Measurements from ENCODE around the gene SSNA1.

Gene SSNA1

DNA sequence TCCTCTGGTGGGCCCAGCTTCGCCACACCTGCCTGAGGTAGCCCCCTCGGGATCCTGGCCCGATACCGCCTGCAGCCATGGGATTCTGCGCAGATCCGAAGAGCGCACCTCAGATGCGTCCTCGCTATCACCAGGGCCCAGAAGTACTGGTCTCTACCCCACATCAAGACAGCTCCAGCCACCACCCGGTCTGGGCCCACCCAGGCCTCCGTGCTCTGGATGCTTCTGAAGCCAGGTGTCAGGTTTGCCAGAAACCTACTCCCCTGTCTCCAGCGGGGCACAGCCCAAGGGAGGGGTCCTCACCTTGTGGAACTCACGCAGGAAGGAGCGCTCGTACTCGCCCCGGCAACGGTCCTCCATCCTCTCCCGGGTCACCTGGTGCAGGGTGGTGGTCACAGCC is 2.6 kb upstream of the SSNA1 start:
- DNase-seq = no peak

DNA sequence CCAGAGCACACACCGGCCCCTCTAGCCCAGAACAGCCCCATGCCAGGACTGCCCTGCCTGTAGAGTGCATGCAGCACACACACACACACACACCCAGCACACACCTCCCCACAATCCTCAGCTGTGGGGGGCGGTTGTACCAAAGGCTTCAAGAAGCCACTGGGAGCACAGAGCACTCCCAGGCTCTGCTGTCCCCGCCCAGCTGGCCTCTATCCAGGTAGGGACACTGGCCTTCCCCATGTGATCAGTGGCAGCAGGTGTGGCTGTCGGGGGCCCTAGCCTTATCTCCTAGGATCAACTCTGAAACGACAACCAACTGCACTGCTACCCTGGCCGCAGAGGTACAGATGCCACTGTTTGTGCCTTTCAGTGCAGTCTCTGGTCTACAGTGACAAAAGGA is 2.1 kb upstream of the SSNA1 start:
- DNase-seq = no peak

GRCh38 chr9:137187386-137187785 is 1.1 kb upstream of the SSNA1 start:
- no peak for DNase-seq

GRCh38 chr9:137188086-137188489 is 388 bp upstream of the SSNA1 start:
- no peak for DNase-seq

- DNase-seq = no peak
Observed at GRCh38 chr9:137189297-137190295, 1.1 kb downstream of the SSNA1 start.

GRCh38 chr9:137190315-137190856 is 1.9 kb downstream of the SSNA1 start:
- DNase-seq = no peak

DNA sequence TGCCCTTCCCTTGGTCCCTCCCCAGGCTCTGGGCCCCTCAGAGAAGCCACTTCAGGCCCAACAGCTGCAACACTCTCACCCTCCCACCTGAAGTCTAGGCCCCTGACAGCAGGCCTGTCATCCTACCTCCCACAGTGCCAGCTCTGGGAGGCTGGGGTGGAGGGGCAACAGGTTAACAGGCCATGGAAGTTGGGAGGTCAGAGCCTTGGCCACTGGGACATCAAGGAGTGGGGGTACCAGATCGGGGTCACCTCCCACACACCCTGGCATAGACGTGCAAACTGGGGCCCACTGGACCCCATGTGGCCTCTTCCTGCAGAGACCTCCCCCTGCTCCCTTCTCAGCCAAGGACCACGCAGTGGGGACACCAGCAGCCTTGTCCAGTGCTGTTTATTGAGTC is 2.8 kb downstream of the SSNA1 start:
- DNase-seq = no peak

DNA sequence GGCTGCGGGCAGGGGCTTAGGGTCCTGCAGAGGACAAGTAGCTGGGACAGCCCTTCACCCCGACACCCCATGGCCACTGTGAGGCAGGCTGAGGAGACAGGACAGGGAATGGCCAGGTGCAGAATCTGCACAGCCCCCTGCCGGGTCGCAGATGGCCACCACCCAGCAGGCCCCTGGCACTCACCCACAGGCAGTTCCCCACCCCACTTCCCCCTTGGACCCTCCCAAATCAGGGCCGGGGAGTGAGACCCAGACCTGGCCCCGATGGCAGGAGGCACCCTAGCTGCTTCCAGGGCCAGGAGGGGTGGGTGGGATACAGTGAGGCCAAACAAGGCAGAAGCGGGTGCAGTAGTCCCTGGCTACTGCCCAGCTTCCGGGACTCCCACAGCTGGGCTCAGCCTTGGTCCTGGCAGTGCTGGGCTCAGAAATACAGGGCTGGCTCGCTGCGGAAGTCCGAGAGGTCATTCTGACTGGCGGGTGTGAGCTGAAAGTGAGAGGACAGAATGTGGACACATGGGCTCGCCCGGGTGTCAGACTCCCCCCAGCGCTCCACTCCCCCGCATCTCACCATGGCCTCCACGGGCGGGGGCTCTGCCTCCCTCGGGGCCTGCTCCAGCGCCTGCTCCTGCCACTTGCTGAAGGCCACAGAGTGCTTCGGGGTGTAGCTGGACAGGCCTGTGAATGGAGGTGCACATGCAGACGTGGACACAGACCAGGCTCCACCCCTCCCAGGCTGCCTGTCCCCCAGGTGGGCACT is 3.4 kb downstream of the SSNA1 start:
- DNase-seq = no peak

DNA sequence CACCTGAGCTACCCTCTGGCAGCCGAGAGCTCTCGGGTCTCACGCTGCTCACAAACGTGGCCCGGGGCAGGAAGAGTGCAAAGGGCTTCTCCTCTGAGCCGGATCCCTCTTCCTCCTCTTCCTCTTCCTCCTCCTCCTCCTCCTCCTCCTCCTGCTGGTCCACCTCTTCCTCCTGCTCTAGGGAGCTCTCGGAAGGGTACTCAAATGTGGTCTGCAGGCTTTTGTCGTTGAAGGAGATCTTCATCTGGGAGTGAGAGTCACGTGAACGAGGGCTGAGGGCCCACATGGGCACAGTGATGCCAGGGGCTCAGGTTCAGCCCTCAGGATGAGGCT is 3.9 kb downstream of the SSNA1 start:
- no peak for DNase-seq

DNA sequence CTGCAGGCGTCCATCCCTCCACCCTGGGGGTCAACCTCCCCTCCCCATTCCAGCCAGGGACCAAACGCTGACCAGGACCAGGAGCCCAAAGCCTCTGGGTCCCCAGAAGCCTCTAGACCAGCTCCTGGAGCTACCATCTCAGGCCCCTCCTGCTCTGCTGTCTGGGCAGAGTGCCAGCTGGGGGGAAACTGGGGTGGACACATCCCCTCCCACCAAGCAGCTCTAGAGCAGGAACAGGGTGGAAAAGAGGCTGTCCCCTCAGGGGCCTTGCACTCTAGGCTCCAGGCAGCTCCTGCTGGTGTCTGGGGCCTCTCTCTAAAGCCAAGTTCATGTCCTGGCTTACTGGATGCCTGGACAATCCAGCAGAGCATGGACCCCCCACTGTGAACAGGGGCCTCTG is 4.4 kb downstream of the SSNA1 start:
- DNase-seq = no peak

- DNase-seq = no peak
Observed at GRCh38 chr9:137193771-137194170, 5.3 kb downstream of the SSNA1 start.

DNA sequence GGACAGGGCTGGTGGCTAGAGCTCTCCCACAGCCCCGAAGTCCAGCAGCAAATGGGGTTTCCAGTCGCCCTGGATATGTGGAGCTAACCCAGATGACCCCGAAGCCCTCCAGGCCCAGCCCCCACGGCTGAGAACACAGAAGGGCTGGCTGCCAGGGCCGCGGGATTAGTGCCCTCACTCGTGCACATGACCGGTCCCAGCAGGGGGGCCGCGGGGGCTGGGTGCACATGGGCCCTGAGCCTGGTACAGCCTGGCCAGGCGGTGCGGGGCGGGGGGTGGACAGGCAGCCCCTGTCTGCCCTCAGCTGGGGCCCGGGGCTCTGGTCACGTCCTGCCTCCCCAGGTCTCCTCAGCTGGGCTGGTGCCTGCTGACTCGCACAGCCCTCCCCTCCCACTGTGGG is 5.9 kb downstream of the SSNA1 start:
- no peak for DNase-seq

GRCh38 chr9:137194909-137195308 is 6.4 kb downstream of the SSNA1 start:
- DNase-seq = no peak

DNA sequence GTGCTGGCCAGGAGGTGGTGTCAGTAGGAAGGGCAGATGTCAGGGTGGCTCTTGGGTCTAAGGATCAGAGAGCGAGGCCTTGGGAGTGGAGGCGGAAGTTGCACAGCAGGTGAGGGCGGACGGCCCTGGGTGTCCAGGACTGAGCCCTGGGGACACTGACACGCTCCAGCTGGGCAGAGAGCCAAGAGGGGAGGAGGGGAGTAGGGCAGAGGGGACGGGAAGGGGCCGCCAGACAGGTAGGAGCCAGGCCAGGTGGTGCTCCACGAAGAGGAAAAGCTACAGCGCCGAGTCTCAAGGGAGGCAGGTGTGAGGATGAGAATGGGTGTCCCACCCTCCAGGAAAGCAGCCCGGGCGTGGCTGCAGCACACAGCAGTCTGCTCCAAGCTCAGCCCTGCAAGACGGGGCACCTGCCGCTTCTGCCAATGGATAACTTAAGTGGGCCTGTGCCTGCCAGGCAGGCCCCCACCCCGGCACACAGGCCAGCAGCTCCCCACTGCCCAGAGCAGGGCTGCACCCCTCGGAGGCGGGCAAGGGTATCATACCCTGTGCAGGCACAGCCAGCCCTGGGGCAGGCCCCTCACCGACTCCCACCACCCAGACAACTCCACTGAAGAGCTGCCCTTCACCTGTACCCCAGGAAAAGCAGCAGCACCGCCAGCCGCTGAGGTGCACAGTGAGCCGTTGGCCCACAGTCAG is 7.2 kb downstream of the SSNA1 start:
- no peak for DNase-seq

DNA sequence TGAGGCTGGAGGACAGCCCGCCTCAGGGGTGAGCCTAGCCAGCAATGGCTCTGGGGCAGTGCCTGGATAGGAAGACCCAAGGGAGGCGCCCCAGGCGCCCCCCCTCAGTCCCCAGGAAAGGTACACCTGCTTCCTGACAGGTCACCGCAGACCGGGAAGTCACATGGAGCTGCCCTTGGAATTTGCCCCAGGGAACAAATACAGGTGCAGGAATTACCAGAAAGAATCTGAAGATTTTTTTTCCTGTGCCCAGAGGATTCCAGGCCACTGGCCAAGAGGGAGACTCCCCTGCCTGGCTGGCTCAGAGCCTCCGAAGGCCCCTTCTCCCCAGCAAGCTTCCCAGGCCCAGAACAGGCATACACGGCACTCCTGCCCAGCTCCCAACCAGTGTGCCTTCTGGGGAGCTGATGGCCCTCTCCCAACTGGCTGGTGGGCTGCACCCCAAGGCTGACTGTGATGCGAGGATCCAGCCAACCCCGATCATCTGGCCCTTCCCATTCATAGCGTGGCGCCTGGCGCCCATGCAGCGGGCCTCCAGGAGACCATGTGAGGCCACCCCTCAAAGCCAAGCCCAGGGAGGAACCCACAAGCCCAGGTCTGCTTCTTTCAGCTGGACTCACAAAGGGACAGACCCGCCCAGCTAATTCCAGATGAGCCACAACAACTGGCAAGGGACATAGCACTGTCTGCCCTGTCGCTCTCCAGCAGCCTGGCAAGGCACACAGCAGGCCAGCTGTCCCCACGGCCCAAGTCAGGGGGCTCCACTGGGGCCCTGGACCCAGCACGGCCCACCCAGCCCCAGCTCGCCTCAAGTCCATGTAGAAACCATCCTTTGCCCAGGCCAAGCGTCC is 9.8 kb downstream of the SSNA1 start:
- DNase-seq = no peak

GRCh38 chr9:137198902-137199283 is 10.4 kb downstream of the SSNA1 start:
- no peak for DNase-seq

GRCh38 chr9:137199411-137200121 is 11.1 kb downstream of the SSNA1 start:
- peak; percentile 34 for DNase-seq

DNA sequence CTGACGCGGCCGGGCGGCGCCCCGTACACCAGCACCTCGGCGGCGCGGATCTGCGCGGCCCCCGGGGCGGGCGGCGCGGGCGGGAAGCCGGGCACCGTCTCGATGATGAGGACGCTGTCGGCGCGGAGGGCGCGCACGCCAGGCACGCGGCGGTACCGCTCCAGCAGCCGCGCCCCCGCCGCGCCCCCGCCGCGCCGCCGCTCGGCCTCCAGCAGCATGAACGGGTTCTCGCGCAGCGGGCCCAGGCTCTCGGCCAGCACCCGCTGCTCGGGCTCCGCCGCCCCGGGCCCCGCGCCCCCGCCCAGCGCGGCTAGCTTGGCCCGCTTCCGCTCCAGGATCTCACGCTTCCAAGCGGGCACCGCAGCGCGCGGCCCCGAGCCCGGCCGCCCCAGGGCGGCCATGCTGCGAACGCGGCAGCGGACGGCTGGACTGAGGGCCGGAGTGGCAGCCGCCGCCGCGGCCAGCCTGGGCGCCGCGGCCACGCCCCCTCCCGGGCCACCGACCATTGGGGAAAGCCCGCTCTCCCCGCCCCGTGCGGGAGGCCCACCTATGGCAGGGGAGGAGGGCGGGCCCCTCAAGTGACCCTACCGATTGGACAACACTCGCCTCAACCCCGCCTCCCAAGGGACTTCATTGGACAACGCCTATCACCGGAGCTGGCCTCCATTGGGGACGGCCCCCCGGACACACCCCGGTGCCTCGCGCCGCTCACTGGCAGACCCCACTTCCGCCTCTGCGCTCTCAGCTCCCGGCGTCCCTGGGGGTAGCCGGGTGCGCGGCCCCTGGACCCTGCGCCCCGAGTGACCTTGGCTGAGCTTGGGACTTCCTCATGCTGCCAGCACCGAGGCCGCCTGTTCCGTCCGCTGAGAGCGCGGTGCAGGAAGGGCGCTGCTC is 12.1 kb downstream of the SSNA1 start, which contains the start of gene TPRN:
Gene TPRN, minus strand, starts transcription at position 431 of the 894 bp plus-strand sequence. Its CDS starts 30 bp downstream, at position 401.
- peak; percentile 99 for DNase-seq

GRCh38 chr9:137201205-137201868 is 12.9 kb downstream of the SSNA1 start:
- no peak for DNase-seq

DNA sequence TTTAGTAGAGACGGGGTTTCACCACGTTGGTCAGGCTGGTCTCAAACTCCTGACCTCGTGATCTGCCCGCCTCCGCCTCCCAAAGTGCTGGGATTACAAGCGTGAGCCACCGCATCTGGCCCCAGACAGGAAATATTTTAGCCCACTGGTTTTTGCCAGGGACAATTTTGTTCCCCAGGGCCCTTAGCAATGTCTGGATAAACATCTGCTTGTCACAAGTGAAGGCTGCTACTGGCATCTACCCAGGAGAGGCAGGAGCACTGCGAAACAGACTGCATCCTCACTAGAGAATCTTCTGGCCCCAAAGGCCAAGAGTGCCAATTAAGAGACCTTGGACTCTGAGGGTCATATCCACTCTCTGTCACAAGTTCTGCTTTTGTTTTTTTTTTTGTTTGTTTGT is 14.5 kb downstream of the SSNA1 start:
- DNase-seq = no peak

Data from EL (cell line).